A673 (cell line): ENCODE measurements around the gene PSPC1.

ENCODE experiments used
- CTCF ChIP-seq: fragments of 300-800, 200-600 bp; sonication (generic); conservative IDR thresholded peaks from 2 replicates; pipeline ENCODE4 v1.5.1; 2017; ENCODE audit warnings: low read depth, mild to moderate bottlenecking, antibody characterized with exemption, low read length, moderate library complexity, mixed read lengths
- EZH2 ChIP-seq: fragments of 200-600 bp; sonication (generic); IDR thresholded peaks from 2 replicates; pipeline ENCODE4 v1.6.1; 2017; ENCODE audit warnings: borderline replicate concordance, low read depth, mild to moderate bottlenecking, mixed read lengths, antibody characterized with exemption, low read length; ENCODE audit not compliant: poor library complexity, severe bottlenecking

- TF ChIP-seq CTCF (no peak), EZH2 (no peak)
Measured at GRCh38 chr13:19781526-19781925, 1.2 kb downstream of the PSPC1 start.
